ENCODE measurements around the gene YKT6. TPM values are rescaled to one million over a fixed set of nuclear protein-coding genes. Genes with fewer than 3 reads are reported as not detected.

YKT6 gene
- total and polyA plus RNA-seq, 2 donors (not counting 3 experiments of a cell fraction or from before 2014, with no cell fraction given), result 117 to 120 TPM

DNA sequence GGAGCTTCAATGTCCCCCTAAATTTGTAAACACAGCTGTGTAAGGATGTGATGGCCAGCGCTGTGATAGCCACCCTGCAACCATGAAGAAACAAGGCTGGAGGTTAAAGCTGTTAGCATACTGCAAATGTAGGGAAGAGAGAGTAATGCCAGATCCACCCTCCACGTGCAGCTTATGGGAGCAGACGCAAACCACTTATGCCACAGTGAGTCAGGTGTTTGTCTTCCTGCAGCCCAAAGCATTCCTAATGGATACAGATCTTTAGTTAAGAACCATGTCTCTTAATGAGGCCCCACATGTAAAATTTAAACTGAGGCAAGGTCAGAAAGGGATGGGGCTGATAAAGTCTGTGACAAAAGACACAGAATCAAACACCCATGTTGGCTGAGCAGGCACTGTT, 46.1 kb upstream of the YKT6 start:
- no peak overlapping the region for H3K4me3 ChIP-seq (replicated peaks in 1 of 3; ENCODE audit: insufficient read depth in 1 of 3, low read depth in 1 of 3, low read length in 3 of 3)
- no peaks in the 10 kb centered on the region for H3K36me3 ChIP-seq (ENCODE audit: control insufficient read depth in 2 of 2, extremely low read depth in 1 of 2, insufficient read depth in 2 of 2, low read length in 2 of 2)
- BruUV-seq (replicated peaks), result no TSS peak
- ChIA-PET CTCF (interaction anchor here (0.9 to 1.1 kb wide), 2 partner anchors 13 to 16 kb away, joined by 3 read pairs; no protein-coding TSS in a partner anchor), POLR2A (no interaction called here)
- DNase-seq (ENCODE audit: low read depth, low spot score) (no peak), FAIRE-seq (no peak)
- intact Hi-C loops (cut with micrococcal nuclease), result no loop called here
- no peaks in the 10 kb centered on the region for H3K4me1 ChIP-seq (ENCODE audit: control insufficient read depth, extremely low read depth, insufficient read depth, low read length)
- dilution Hi-C loops (cut with MboI; ENCODE audit: extremely low pct_ligation_motif_present, low sequenced_read_pairs), result no loop called here
- TF ChIP-seq EZH2 (IDR thresholded peaks at IDR 0.05; ENCODE audit: borderline replicate concordance, low read depth, low read length, severe bottlenecking), result no peak
- no peaks in the 10 kb centered on the region for H3K79me2 ChIP-seq (ENCODE audit: control insufficient read depth, insufficient read depth, low read length)
- H2AFZ ChIP-seq (ENCODE audit: low read depth, low read length), result no peak overlapping the region
- H3K9me1 ChIP-seq (replicated peaks; ENCODE audit: control insufficient read depth, extremely low read depth, insufficient read depth, low read length), result no peaks in the 10 kb centered on the region
- no peaks in the 10 kb centered on the region for H3K9me3 ChIP-seq (replicated peaks; ENCODE audit: control insufficient read depth, insufficient read depth, low read length)
- H3K9ac ChIP-seq (replicated peaks; ENCODE audit: extremely low read depth, insufficient read depth, low read length), result no peak overlapping the region
- no peaks in the 10 kb centered on the region for H4K20me1 ChIP-seq (replicated peaks; ENCODE audit: control insufficient read depth, extremely low read depth, insufficient read depth, low read length)
- H3K4me2 ChIP-seq (ENCODE audit: insufficient read depth, low read length), result no peak overlapping the region
- no peaks in the 10 kb centered on the region for H3K27me3 ChIP-seq (ENCODE audit: control insufficient read depth in 2 of 2, insufficient read depth in 2 of 2, low read length in 2 of 2)
- no peak overlapping the region for H3K27ac ChIP-seq (ENCODE audit: insufficient read depth, low read depth, low read length)

DNA sequence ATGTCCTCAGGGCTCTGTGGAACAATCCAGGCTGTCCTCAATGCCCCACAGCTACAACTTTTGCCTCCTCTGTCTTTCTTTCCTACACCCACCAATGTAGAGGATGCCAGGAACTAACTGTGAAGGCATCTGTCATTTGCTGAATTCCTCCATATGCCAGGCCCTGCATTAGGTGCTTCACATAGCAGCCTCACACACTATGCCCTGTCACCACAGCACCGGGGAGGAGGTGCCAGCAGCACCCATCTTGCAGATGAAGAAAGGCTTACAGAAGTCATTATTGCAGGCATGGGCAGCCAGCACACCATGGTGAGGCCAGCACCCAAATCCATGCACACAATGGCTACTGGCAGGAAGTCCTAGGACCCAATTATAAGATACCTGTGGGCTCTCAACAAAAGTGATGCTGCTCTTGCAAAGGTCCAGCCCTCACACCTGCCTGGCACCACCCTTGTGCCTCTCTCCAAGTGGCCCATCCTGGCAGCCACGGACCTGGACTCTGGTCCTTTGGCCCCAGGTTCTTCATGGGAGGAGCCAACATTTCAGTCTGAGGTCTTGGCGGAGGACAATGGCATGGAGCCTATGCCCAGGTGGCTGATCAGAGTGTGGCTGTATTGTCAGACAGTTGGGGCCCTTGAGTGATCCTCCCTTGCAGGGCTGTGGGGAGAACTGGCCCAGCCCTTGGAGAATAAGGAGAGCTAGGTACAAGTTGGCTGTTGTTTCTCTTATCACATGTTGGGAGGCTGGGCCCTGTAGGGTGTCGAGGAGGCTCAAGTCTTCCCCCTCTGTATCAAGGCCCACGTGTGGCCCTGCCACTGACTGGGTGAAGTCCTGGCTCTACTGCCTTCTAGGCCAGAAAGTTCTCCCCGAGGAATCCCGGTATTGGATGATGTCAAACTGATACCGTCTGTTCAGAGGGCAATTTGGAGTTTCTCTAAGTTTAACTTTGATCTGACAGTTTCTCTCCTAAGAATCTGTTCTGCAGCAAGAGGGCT, 45.3 kb upstream of the YKT6 start:
- ChIA-PET POLR2A (no interaction called here), CTCF (interaction anchor here (0.9 to 1.1 kb wide), 2 partner anchors 13 to 15 kb away, joined by 3 read pairs; no protein-coding TSS in a partner anchor)
- H3K36me3 ChIP-seq (ENCODE audit: control insufficient read depth in 2 of 2, extremely low read depth in 1 of 2, insufficient read depth in 2 of 2, low read length in 2 of 2), result no peaks in the 10 kb centered on the region
- H3K27ac ChIP-seq (ENCODE audit: insufficient read depth, low read depth, low read length), result no peak overlapping the region
- H3K4me3 ChIP-seq (replicated peaks in 1 of 3; ENCODE audit: insufficient read depth in 1 of 3, low read depth in 1 of 3, low read length in 3 of 3), result no peak overlapping the region
- no peaks in the 10 kb centered on the region for H3K9me3 ChIP-seq (replicated peaks; ENCODE audit: control insufficient read depth, insufficient read depth, low read length)
- no TSS peak for BruUV-seq (replicated peaks)
- H4K20me1 ChIP-seq (replicated peaks; ENCODE audit: control insufficient read depth, extremely low read depth, insufficient read depth, low read length), result no peaks in the 10 kb centered on the region
- H3K79me2 ChIP-seq (ENCODE audit: control insufficient read depth, insufficient read depth, low read length), result no peaks in the 10 kb centered on the region
- DNase-seq (ENCODE audit: low read depth, low spot score) (no peak), FAIRE-seq (no peak)
- no peak overlapping the region for H3K4me2 ChIP-seq (ENCODE audit: insufficient read depth, low read length)
- no peaks in the 10 kb centered on the region for H3K9me1 ChIP-seq (replicated peaks; ENCODE audit: control insufficient read depth, extremely low read depth, insufficient read depth, low read length)
- dilution Hi-C loops (cut with MboI; ENCODE audit: extremely low pct_ligation_motif_present, low sequenced_read_pairs) (no loop called here), intact Hi-C loops (cut with micrococcal nuclease) (no loop called here)
- no peak overlapping the region for H3K9ac ChIP-seq (replicated peaks; ENCODE audit: extremely low read depth, insufficient read depth, low read length)
- no peaks in the 10 kb centered on the region for H3K27me3 ChIP-seq (ENCODE audit: control insufficient read depth in 2 of 2, insufficient read depth in 2 of 2, low read length in 2 of 2)
- TF ChIP-seq POLR2A (IDR thresholded peaks at IDR 0.05; ENCODE audit: low read depth, low read length) (no peak), GATA2 (IDR thresholded peaks at IDR 0.05; ENCODE audit: insufficient read depth, insufficient read length, low read depth, low read length) (no peak)
- TF ChIP-seq, protein P1, sequence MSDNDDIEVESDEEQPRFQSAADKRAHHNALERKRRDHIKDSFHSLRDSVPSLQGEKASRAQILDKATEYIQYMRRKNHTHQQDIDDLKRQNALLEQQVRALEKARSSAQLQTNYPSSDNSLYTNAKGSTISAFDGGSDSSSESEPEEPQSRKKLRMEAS (IDR thresholded peaks at IDR 0.05; ENCODE audit: insufficient read depth, insufficient read length), result no peak
- no peaks in the 10 kb centered on the region for H3K4me1 ChIP-seq (ENCODE audit: control insufficient read depth, extremely low read depth, insufficient read depth, low read length)
- H2AFZ ChIP-seq (ENCODE audit: low read depth, low read length), result no peak overlapping the region

Data from endothelial cell of umbilical vein (primary cell).